IMR-90 (cell line): ENCODE measurements around the gene SRGN. TPM values are rescaled to one million over a fixed set of nuclear protein-coding genes. Genes with fewer than 3 reads are reported as not detected.

Experiments used
- ATAC-seq: fragments of 200-7000 bp; cut with Tn5 transposase; 2 replicates; pipeline ENCODE4 v1.9.1; 2020; ENCODE audit warnings: low read depth, mild to moderate bottlenecking, moderate library complexity
- BruUV-seq: library from RNA; stranded (reverse); fragments of 400-500 nt; replicated peaks from 2 replicates; lab custom pipeline; 2021; lab: Mats Ljungman, UMichigan
- CTCF ChIA-PET: fragments of 300-600 bp; formaldehyde crosslinking; extraction: SDS; loops from one replicate; lab custom pipeline; 2021; ENCODE audit warnings: antibody characterized with exemption; lab: Yijun Ruan, JAX
- POLR2A ChIA-PET: fragments of 300-600 bp; sonication (Branson Sonifier 250); formaldehyde crosslinking; loops from one replicate; lab custom pipeline; 2022; ENCODE audit warnings: antibody characterized with exemption; ENCODE audit not compliant: unreplicated experiment; lab: Charles Lee
- DNase-seq: peaks from one replicate; pipeline ENCODE4 v3.0.0; 2013
- H2AFZ ChIP-seq: replicated peaks from 2 replicates; pipeline ENCODE3; 2013; ENCODE audit warnings: low read length, mild to moderate bottlenecking; ENCODE audit not compliant: poor library complexity
- H2AK5ac ChIP-seq: 2 replicates; pipeline ENCODE4 v1.6.1; 2013; ENCODE audit warnings: low read depth, low read length, inconsistent platforms
- H2AK9ac ChIP-seq: replicated peaks from 2 replicates; pipeline ENCODE3; 2013; ENCODE audit warnings: mild to moderate bottlenecking, low read depth, low read length, moderate library complexity; ENCODE audit not compliant: poor library complexity
- H2BK120ac ChIP-seq: 2 replicates; pipeline ENCODE4 v1.6.1; 2013; ENCODE audit warnings: low read depth, low read length, inconsistent platforms
- H2BK15ac ChIP-seq: 3 replicates; pipeline ENCODE4 v1.6.1; 2013; ENCODE audit warnings: low read depth, low read length, inconsistent platforms
- H2BK20ac ChIP-seq: 2 replicates; pipeline ENCODE4 v1.6.1; 2013; ENCODE audit warnings: low read depth, mild to moderate bottlenecking, inconsistent platforms, low read length, moderate library complexity
- H2BK5ac ChIP-seq: 2 replicates; pipeline ENCODE4 v1.6.1; 2013; ENCODE audit warnings: mild to moderate bottlenecking, low read depth, low read length, inconsistent platforms; ENCODE audit not compliant: poor library complexity, severe bottlenecking
- H3K14ac ChIP-seq: replicated peaks from 2 replicates; pipeline ENCODE4 v1.6.1; 2013; ENCODE audit warnings: low read depth, low read length, inconsistent platforms
- H3K18ac ChIP-seq: 2 replicates; pipeline ENCODE4 v1.6.1; 2013; ENCODE audit warnings: low read depth, low read length, control low read depth
- H3K23ac ChIP-seq: 2 replicates; pipeline ENCODE4 v1.6.1; 2013; ENCODE audit warnings: low read depth, low read length, inconsistent platforms
- H3K27ac ChIP-seq: 2 replicates; pipeline ENCODE4 v1.5.1; 2013; ENCODE audit warnings: mild to moderate bottlenecking, control low read depth, low read length; ENCODE audit not compliant: insufficient read depth
- H3K27me3 ChIP-seq: 2 replicates; pipeline ENCODE4 v1.6.1; 2013; ENCODE audit warnings: low read length; ENCODE audit not compliant: control insufficient read depth, insufficient read depth
- H3K36me3 ChIP-seq: 2 replicates; pipeline ENCODE4 v1.6.1; 2013; ENCODE audit warnings: low read length, mixed read lengths; ENCODE audit not compliant: control insufficient read depth, insufficient read depth
- H3K4ac ChIP-seq: 2 replicates; pipeline ENCODE4 v1.6.1; 2013; ENCODE audit warnings: low read depth, low read length, inconsistent platforms
- H3K4me1 ChIP-seq: 2 replicates; pipeline ENCODE4 v1.6.1; 2013; ENCODE audit warnings: low read length, mixed read lengths; ENCODE audit not compliant: control insufficient read depth, insufficient read depth
- H3K4me2 ChIP-seq: 2 replicates; pipeline ENCODE4 v1.6.1; 2013; ENCODE audit warnings: low read depth, mild to moderate bottlenecking, control low read depth, low read length, moderate library complexity
- H3K4me3 ChIP-seq: 2 replicates; pipeline ENCODE4 v1.5.1; 2013; ENCODE audit warnings: low read depth, mild to moderate bottlenecking, control low read depth, low read length, moderate library complexity; ENCODE audit not compliant: insufficient read depth
- H3K56ac ChIP-seq: 2 replicates; pipeline ENCODE4 v1.6.1; 2013; ENCODE audit warnings: low read length, inconsistent platforms; ENCODE audit not compliant: insufficient read depth; ENCODE audit errors: extremely low read depth
- H3K79me1 ChIP-seq, 2 experiments: 2 replicates each; pipeline ENCODE4 v1.6.1; 2013; ENCODE audit warnings: low read length in 2 of 2, inconsistent platforms in 1 of 2, low read depth in 1 of 2
- H3K9ac ChIP-seq: 2 replicates; pipeline ENCODE4 v1.6.1; 2013; ENCODE audit warnings: low read depth, low read length, control low read depth
- H3K9me1 ChIP-seq: 2 replicates; pipeline ENCODE4 v1.6.1; 2013; ENCODE audit warnings: low read length, inconsistent platforms; ENCODE audit not compliant: insufficient read depth
- H3K9me3 ChIP-seq: 2 replicates; pipeline ENCODE4 v1.6.1; 2013; ENCODE audit warnings: low read length; ENCODE audit not compliant: control insufficient read depth, insufficient read depth
- H4K20me1 ChIP-seq: 2 replicates; pipeline ENCODE4 v1.6.1; 2013; ENCODE audit warnings: low read length, inconsistent platforms; ENCODE audit not compliant: insufficient read depth
- H4K5ac ChIP-seq: 2 replicates; pipeline ENCODE4 v1.6.1; 2013; ENCODE audit warnings: mild to moderate bottlenecking, low read depth, low read length, control low read depth
- H4K8ac ChIP-seq, 2 experiments: 2 replicates each; pipeline ENCODE4 v1.6.1; 2013; ENCODE audit warnings: low read depth in 2 of 2, low read length in 2 of 2, control low read depth in 1 of 2, inconsistent platforms in 1 of 2
- H4K91ac ChIP-seq: 2 replicates; pipeline ENCODE4 v1.6.1; 2013; ENCODE audit warnings: low read depth, low read length, inconsistent platforms; ENCODE audit not compliant: insufficient read depth
- BHLHE40 ChIP-seq: fragments of 150-350 bp; IDR thresholded peaks from 2 replicates; pipeline ENCODE4 v1.6.1; 2016; ENCODE audit warnings: mild to moderate bottlenecking, low read depth, low read length
- CEBPB ChIP-seq: IDR thresholded peaks from 2 replicates; pipeline ENCODE4 v1.6.1; 2012; ENCODE audit warnings: low read depth, low read length, improper control_type of control experiment
- CHD1 ChIP-seq: IDR thresholded peaks from 2 replicates; pipeline ENCODE4 v1.6.1; 2012; ENCODE audit warnings: low read depth, low read length, improper control_type of control experiment
- CTCF ChIP-seq: conservative IDR thresholded peaks from 2 replicates; pipeline ENCODE4 v1.5.1; 2012; ENCODE audit warnings: mild to moderate bottlenecking, low read depth, low read length, improper control_type of control experiment
- ELK1 ChIP-seq: fragments of 150-350 bp; IDR thresholded peaks from 2 replicates; pipeline ENCODE4 v1.6.1; 2016; ENCODE audit warnings: low read depth, mild to moderate bottlenecking, low read length, moderate library complexity, borderline replicate concordance
- FOS ChIP-seq: fragments of 150-350 bp; IDR thresholded peaks from 2 replicates; pipeline ENCODE4 v1.6.1; 2016; ENCODE audit warnings: low read depth, low read length
- MAFK ChIP-seq: IDR thresholded peaks from 2 replicates; pipeline ENCODE4 v1.6.1; 2012; ENCODE audit warnings: low read depth, low read length, improper control_type of control experiment
- MAZ ChIP-seq: IDR thresholded peaks from 2 replicates; pipeline ENCODE4 v1.6.1; 2012; ENCODE audit warnings: low read depth, mild to moderate bottlenecking, low read length, improper control_type of control experiment, moderate library complexity, borderline replicate concordance
- MXI1 ChIP-seq: IDR thresholded peaks from 2 replicates; pipeline ENCODE4 v1.6.1; 2012; ENCODE audit warnings: low read depth, mild to moderate bottlenecking, low read length, moderate library complexity, borderline replicate concordance
- NFE2L2 ChIP-seq: fragments of 150-350 bp; IDR thresholded peaks from 2 replicates; pipeline ENCODE4 v1.6.1; 2016; ENCODE audit warnings: low read depth, mild to moderate bottlenecking, low read length
- POLR2A ChIP-seq: IDR thresholded peaks from 2 replicates; pipeline ENCODE4 v1.6.1; 2012; ENCODE audit warnings: mild to moderate bottlenecking, low read depth, low read length
- RAD21 ChIP-seq: IDR thresholded peaks from 2 replicates; pipeline ENCODE4 v1.6.1; 2012; ENCODE audit warnings: low read length, improper control_type of control experiment
- RCOR1 ChIP-seq: IDR thresholded peaks from 2 replicates; pipeline ENCODE4 v1.6.1; 2012; ENCODE audit warnings: mild to moderate bottlenecking, low read length, improper control_type of control experiment; ENCODE audit not compliant: insufficient replicate concordance
- RFX5 ChIP-seq: IDR thresholded peaks from 2 replicates; pipeline ENCODE4 v1.8.0; 2012; ENCODE audit warnings: low read depth, mild to moderate bottlenecking, low read length, moderate library complexity
- SMC3 ChIP-seq: fragments of 150-350 bp; IDR thresholded peaks from 2 replicates; pipeline ENCODE4 v1.6.1; 2016; ENCODE audit warnings: low read depth, mild to moderate bottlenecking, antibody characterized with exemption, low read length, moderate library complexity
- USF2 ChIP-seq: fragments of 150-350 bp; IDR thresholded peaks from 2 replicates; pipeline ENCODE4 v1.6.1; 2017; ENCODE audit warnings: mild to moderate bottlenecking, antibody characterized with exemption, low read length, low read depth
- WGBS, 2 experiments: methylation state at CpG; one replicate each; pipeline versions ENCODE4 v1.1.5 to v1.1.7; 2013; ENCODE audit warnings: missing lambda C conversion rate in 2 of 2; ENCODE audit not compliant: insufficient read length in 1 of 2; ENCODE audit errors: extremely low coverage in 2 of 2; 5-methylcytosine and 5-hydroxymethylcytosine counted together
- dilution Hi-C: fragments of 300-500 bp; cut with HindIII; formaldehyde crosslinking; loops from one replicate; pipeline ENCODE4 v1.14.3; 2018; ENCODE audit warnings: low sequenced_read_pairs; ENCODE audit not compliant: unreplicated experiment
- in situ Hi-C: fragments of 300-500 bp; cut with MboI; formaldehyde crosslinking; loops from 3 replicates; pipeline ENCODE4 v1.14.3; 2019; ENCODE audit warnings: low sequenced_read_pairs, inconsistent platforms, mixed read lengths
- intact Hi-C: fragments of 100-400 bp; cut with micrococcal nuclease; formaldehyde crosslinking; loops from 2 replicates; pipeline ENCODE4 v1.10.0; 2022
- polyA plus RNA-seq, 3 experiments: library from polyadenylated mRNA; depleted of rRNA; stranded (reverse); fragments of >200 nt; gene quantifications; 2 replicates each; pipeline ENCODE4 v1.2.3, GENCODE V29; 2012; ENCODE audit warnings: low replicate concordance in 1 of 3
- total RNA-seq: library from RNA; depleted of rRNA; stranded (reverse); fragments of >200 nt; gene quantifications from 2 replicates; pipeline ENCODE4 v1.2.3, GENCODE V29; 2012

SRGN gene
- total and polyA plus RNA-seq, 2 of the 4 experiments (the other 2 are of a cell fraction) = 33.3 to 41.4 TPM

- no peaks in the 10 kb centered on the region for H3K9me3 ChIP-seq
- no peaks in the 10 kb centered on the region for H3K79me1 ChIP-seq
- ChIA-PET CTCF (no interaction called here), POLR2A (no interaction called here)
- H3K18ac ChIP-seq = no peak overlapping the region; the same call in 1 of the 2 replicates
- intact Hi-C loops (no loop called here), in situ Hi-C loops (no loop called here), dilution Hi-C loops (no loop called here)
- no peak overlapping the region for H2BK5ac ChIP-seq
- no peak overlapping the region; the same call in 2 of the 3 replicates for H2BK15ac ChIP-seq
- peak overlapping the region; percentile 77 for H2AFZ ChIP-seq
- H3K56ac ChIP-seq = no peak overlapping the region
- no peak overlapping the region for H4K5ac ChIP-seq
- no peaks in the 10 kb centered on the region for H3K27me3 ChIP-seq
- no TSS peak for BruUV-seq
- 94% methylated on average over 3 of the region's 10 CpGs; no CpG with 5 or more reads in 1 of the 2 experiments for WGBS, 2 experiments
- peak overlapping the region in 1 of 2 experiments; percentile 77; a peak in 2 of 4 replicates for H4K8ac ChIP-seq
- ATAC-seq = no peak; the same call in 1 of the 2 replicates
- H4K91ac ChIP-seq = no peak overlapping the region
- H2AK9ac ChIP-seq = peak overlapping the region; percentile 39
- H3K4me1 ChIP-seq = peaks cover 11% of the 10 kb centered on the region
- no peak overlapping the region; the same call in 1 of the 2 replicates for H3K23ac ChIP-seq
- H3K9ac ChIP-seq = no peak overlapping the region
- H3K14ac ChIP-seq = peak overlapping the region; percentile 48
- H4K20me1 ChIP-seq = no peaks in the 10 kb centered on the region
- no peak overlapping the region for H2BK20ac ChIP-seq
- H3K4ac ChIP-seq = peak overlapping the region; percentile 29
- H3K9me1 ChIP-seq = peaks cover 4% of the 10 kb centered on the region; the same call in 1 of the 2 replicates
- H2AK5ac ChIP-seq = no peak overlapping the region
- H3K4me2 ChIP-seq = no peak overlapping the region
- H3K27ac ChIP-seq = no peak overlapping the region
- H2BK120ac ChIP-seq = peak overlapping the region; percentile 43
- no peaks in the 10 kb centered on the region for H3K36me3 ChIP-seq
- TF ChIP-seq BHLHE40 = no peak
- TF ChIP-seq CTCF = no peak
- TF ChIP-seq RCOR1 = no peak
- TF ChIP-seq RAD21 = no peak
- TF ChIP-seq CHD1 = no peak
- no peak for TF ChIP-seq CEBPB
- TF ChIP-seq MAZ = no peak
- no peak for TF ChIP-seq MAFK
- TF ChIP-seq MXI1 = no peak
- TF ChIP-seq USF2 = no peak
- TF ChIP-seq POLR2A = no peak
- TF ChIP-seq ELK1 = no peak
- TF ChIP-seq RFX5 = no peak
- TF ChIP-seq NFE2L2 = no peak
- no peak for TF ChIP-seq FOS
- TF ChIP-seq SMC3 = no peak
- H3K4me3 ChIP-seq = no peak overlapping the region
- no peak for DNase-seq
These were observed 43.9 kb upstream of the SRGN start for GRCh38 chr10:69043931-69044531.
